NCI-H510A (cell line): ENCODE data around the gene CPT1B.
"Not testable (repeated sequence)": the region's sequence is repeated elsewhere in the genome, so short reads cannot be mapped to it uniquely, and the experiment has no call there.

Source experiments
- DNase-seq: peaks from one replicate; lab custom pipeline; 2025; lab: John Stamatoyannopoulos, UW

The CPT1B gene

DNA sequence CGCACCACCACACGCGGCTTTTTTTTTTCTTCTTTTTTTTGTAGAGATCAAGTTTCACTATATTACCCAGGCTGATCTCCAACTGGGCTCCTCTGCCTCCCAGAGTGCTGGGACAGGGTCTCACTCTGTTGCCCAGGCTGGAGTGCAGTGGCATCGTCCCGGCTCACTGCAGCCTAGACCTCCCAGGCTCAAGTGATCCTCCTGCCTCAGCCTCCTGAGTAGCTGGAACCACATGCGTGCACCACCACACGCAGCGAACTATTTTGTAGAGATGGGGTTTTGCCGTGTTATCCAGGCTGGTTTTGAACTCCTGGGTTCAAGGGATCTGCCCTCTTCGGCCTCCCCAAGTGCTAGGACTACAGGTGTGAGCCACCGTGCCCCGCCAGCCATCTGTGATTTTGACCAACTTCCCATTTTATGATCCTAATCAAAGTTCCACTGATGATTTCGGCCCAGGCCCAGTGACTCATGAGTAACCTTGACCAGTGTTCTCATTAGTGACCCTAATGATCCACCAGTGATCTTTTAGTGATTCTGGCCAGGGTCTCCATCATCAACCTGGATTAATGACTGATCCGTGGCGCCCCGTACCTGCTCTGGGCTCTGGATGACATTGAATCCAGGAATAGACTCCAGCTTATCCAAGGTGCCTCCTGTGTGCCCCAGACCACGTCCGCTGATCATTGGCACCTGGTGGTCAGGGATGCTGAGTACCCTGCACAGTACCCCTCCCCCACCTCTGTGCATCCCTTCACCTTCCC is 50.1 kb downstream of the CPT1B start:
- no peak for DNase-seq

DNA sequence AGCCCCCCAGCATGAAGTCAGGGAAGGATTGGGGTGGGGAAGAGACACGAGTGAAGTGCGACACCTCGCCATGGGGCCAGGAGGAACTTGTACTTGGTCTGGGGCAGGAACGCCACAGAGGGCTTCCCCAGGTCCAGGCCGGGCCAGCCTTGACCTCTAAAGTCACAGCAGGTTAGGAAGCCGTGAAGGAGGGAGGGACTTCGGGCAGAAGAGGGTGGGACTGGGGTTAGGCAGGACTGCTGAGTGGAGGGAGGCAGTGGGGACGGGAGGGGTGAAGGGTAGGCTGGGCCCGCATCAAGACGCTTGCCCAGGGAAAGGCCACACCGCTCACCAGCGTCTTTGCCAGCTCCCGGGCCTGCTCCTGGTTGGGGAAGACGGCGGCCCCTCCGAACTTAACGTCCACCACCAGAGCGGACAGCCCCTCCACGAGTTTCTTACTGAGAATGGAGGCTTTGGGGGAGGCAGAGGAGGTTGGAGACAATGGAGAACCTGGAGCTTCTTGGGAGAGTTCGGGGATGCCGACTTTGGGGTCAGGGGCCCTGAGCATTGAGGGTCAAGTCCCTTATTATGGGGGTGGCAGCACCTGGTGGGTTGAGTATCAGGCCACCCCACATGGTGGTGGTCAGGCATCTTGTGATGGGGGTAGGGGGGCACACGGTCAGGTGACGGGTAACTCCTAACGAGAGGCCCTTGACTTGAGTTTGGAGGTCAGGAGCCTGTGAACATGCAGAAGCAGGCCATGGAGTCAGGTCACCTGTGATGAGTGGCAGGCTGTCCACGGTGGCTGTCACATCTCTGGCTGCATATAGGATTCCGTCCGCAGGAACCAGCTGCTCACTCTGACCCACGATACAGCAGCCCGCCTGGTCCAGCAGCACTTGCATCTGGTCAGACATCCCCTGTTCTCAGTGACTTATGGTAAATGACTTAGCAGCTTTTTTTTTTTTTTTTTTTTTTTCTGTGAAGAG is 51.1 kb downstream of the CPT1B start:
- no peak for DNase-seq

DNA sequence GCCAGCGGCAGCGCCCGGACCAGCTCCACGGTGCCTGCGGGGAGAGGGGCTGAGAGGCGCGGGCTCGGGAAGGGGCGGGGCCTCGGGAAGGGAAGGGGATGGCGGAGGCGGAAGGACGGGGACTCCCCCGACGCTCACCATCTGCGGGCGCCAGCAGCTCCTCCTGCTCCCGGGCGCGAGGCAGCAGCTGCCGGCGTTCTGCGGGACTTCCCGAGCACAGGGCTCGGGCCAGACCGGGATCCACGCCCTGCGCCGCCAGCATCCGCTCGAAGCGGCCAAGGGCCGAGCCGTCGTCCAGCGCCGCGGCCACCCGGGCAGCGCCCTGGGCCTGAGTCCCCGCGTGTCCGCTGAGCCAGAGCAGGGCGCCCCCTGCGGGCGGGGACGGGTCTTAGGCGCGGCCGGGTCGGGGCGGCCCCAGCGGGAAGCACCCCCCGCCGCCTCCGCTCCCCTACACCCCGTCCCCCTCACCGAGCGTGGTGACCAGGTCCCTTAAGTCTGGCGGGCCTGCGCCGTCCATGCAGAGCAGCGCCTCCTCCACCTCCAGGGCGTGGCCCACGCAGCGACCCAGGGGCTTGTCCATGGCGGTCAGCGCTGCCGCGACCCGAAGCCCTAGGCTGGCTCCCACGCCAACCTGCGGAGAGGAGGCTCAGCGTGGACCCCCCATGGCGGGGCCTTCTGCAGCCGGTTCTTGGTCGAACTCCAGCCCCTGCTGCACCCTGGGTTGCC is 52.0 kb downstream of the CPT1B start:
- peak; percentile 55 for DNase-seq

DNA sequence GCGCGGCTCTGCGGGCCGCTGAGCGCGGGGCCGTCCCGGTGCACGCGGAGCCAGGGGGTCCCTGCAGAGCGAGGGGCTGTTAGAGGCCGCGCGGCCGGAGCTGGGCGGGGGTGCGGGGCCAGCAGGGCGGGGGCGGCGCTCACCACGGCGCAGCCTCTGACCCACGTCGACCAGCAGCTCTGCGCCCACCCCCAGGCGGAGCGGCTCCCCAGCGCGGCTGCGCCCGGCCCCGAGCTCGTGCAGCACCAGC is 52.4 kb downstream of the CPT1B start:
- no peak for DNase-seq

DNA sequence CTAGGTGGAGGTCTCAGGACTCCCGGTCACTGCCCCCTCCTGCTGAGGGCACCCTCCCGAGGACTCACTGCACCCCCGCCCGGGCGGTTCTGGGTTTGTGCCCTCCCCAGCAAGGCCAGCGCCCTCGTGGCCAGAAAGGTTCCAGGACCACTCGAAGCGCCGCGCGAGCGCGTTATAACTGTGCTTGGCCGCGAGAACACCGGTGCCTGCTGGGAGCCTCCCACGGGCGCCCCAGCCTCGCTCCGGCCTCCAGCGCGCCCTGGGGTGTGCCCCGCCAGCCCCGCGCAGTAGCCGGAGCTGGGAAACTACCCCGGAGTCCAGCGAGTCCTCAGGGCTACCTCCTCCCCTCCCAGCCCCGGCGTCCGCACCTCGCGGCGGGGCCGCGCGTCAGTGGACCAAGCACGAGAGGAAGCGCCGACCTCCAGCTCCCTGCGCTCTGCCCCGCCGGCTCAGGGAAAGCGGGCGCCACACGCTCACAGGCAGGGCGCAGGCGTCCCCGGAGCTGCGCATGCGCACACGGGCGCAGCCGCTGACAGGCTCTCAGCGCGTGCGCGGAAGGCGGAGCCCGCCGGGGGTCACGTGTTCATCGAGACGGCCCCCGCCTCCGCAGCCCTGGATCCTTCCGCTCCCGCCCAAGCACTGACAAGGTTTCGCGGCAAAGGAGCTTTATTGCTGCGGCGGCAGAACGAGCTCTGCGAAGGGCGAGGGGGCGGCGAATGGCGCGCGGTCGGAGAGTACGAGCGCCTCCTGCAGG is 52.9 kb downstream of the CPT1B start, which contains the start of gene SCO2:
Gene SCO2 (minus strand): TSS at position 495 of the 754 bp plus-strand sequence. CDS start 1,187 bp downstream, outside the sequence.
- peak; percentile 89 for DNase-seq

DNA sequence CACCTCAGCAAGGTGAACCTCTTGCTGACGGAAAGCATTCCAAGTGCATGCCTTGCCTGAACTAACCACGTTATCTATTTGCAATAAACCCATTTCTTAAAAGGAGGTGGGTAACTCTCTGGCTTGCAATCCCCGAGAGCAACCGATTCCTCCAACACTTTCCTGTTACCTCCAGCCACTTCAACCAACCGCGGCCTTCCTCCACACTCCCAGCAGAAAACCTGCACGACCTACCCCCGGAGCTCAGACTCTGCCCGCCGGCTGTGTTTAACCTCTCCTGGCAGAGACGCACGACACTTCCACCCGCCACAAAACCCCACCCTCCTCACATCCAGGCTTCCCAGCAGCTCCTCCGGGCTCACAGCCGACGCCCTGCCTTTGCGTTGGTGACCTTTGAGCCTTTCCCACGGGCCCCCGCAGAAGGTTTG is 53.5 kb downstream of the CPT1B start:
- no peak for DNase-seq

DNA sequence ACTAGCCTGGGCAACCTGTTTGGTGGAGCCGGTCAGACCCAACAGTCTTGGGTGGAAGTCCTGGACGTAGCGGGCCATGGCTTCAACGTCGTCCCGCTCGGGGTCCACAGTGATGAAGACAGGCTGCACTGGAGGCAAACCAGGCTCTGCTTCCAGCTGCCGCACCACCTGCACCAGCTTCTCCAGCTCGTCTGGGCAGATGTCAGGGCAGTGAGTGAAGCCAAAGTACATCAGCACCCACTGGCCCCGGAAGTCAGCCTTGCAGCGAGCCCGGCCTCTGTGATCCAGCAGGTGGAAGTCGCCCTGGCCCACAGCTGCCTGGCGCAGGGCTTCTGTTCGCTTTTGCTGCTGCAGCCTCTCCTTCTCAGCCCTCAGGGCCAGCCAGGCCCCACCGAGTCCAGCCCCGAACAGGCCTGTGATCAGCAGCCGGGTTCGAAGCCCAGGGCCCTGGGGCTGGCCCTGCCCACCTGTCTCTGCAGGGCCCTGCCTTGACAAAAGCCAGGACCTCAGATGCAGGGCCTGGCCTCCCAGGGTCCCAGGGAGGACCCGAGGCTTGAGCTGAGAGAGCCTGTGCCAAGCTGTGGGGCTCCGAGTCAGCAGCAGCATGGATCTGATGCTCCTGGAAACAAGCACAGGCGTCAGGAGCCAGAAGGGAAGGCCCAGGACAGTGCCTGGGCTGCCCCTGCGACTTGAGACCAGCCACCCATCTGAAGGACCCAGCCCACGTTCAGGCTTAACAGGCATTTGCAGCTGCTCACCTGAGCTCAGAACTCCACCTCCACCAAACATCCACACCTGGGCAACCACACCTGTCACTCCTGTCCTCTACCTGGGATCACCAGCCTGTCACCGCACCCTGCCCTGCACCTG is 54.2 kb downstream of the CPT1B start:
- DNase-seq = no peak

DNA sequence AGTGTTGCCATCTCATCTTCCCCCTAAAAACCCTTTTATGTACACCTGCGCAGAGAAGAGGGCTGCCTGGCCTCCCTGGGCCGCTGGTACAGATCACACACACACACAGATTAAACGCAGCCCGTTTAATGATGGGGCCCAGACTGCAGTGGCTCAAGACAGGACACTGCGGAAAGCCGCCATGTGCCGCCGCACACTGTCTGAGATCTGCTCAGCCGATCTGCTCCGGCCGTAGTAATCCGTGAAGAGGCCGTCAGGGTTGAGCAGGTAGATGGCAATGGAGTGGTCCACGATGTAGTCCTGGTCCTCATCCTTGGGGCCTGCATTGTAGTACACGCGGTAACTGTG is 54.8 kb downstream of the CPT1B start:
- no peak for DNase-seq

DNA sequence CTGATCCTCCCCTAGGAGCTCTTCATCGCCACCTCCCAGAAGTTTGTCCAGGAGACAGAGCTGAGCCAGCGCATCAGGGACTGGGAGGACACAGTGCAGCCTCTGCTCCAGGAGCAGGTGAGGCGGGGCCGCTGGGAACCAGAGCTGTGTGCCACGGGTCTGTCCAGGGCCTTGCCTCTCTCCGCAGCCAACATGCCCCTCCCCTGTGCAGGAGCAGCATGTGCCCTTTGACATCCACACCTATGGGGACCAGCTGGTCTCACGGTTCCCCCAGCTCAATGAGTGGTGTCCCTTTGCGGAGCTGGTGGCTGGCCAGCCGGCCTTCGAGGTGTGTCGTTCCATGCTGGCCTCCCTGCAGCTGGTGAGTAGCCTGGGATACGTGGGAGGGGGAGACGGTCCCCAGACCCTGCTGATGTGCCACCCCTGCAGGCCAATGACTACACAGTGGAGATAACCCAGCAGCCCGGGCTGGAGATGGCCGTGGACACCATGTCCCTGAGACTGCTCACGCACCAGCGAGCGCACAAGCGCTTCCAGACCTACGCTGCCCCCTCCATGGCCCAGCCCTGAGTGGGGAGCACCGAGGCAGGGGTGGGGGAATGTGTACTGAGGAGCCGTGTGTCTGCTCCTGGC is 55.3 kb downstream of the CPT1B start:
- no peak for DNase-seq

DNA sequence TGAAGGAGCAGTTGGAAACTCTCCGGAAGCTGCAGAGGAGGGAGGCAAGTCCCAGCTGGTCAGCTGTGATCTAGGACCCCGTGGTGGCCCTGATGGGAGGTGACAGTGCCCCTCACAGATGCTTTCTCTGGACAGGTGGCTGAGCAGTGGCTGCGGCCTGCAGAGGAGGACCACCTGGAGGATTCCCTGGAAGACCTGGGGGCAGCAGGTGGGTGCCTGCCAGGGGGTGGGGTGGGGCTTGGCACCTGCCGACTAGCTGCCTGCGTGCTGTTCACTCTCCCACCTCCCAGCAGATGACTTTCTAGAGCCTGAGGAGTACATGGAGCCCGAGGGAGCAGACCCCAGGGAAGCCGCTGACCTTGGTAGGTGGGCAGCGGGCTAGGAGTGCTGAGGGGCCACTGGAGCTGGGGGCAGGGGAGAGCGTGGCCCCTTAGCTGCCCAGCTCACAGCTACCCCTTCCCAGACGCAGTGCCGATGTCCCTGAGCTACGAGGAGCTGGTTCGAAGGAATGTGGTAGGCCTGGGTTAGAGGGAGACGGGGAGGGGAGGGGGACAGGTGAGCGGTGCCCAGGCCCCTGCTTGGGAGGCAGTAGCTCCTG is 55.9 kb downstream of the CPT1B start:
- no peak for DNase-seq

DNA sequence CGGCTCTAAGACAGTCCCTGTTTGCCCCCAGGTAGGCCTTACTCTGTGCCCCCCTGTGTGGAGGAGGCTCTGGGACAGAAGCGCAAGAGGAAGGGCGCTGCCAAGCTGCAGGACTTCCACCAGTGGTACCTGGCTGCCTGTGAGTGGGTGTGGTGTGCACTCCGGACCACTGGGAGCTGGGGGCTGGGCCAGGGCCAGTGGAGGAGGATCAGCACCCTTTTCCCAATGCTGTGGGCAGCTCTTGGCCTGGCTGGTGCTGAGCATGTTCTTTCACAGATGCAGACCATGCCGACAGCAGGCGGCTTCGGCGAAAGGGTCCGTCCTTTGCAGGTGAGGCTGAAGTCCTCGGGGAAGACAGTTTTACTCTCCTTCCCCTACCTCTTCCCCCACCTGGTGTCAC is 56.5 kb downstream of the CPT1B start:
- no peak for DNase-seq

DNA sequence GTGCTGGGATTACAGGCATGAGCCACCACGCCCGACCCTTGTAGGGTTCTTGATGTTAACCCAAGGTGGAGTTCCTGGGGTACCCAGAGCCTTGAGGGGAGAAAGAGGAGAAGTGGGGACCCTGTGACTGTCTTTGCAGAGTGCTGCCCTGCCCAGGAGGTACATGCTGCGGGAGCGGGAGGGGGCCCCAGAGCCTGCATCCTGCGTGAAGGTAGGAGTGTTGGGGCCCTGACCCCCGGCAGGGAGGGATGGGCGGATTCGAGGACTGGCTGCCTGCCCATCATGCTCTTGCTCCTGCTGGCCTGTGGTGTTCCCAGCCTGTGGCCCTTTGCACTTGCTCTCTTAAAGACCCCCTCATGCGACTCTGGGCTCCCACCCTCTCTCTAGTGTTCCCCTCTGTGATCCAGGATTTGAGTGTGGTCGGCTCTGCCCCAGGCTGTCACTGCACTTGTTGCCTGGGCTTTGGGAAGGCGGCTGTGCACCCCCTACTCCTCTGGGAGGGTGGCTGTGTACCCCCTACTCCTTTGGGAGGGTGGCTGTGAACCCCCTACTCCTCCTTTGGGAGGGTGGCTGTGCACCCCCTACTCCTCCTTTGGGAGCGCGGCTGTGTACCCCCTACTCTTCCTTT is 57.3 kb downstream of the CPT1B start:
- DNase-seq = no peak

DNA sequence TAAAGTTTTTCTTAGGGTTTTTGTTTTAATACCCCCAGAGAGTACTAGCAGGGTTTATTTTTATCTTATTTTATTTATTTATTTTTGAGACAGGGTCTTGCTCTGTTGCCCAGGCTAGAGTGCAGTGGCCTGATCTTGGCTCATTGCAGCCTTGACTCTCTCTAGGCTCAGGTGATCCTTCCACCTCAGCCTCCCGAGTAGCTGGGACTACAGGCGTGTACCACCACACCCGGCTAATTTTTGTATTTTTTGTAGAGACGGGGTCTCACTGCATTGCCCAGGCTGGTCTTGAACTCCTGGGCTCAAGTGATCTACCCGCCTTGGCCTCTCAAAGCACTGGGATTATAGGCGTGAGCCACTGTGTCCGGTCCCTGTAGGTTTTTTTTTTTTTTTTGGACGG is 58.0 kb downstream of the CPT1B start:
- DNase-seq = not testable (repeated sequence)

DNA sequence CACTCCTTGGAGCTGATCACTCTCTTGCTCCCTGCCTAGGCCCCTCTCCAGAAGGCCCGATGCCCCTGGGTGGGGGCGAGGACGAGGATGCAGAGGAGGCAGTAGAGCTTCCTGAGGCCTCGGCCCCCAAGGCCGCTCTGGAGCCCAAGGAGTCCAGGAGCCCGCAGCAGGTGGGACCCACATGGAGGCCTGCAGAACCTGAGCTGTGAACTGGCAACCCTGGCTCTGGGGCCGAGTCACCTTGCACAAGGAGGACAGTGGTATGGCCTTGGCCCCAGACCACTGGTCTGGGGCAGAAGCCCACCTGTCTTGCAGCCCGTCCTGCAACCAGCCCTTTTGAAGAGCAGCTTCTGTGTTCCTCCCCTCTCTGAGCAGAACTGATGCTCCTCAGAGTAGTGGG is 59.1 kb downstream of the CPT1B start:
- no peak for DNase-seq
